B cell (primary cell): ENCODE results near the gene TRAPPC11. TPM values are rescaled to one million over a fixed set of nuclear protein-coding genes. Genes with fewer than 3 reads are reported as not detected.

Experiments used
- ATAC-seq: fragments of 200-7000 bp; cut with Tn5 transposase; one replicate; pipeline ENCODE4 v1.10.0; 2021; ENCODE audit warnings: low read depth, mild to moderate bottlenecking, moderate number of reproducible peaks, moderate library complexity
- CTCF ChIA-PET: fragments of 350-600 bp; sonication (Branson Sonifier 250); formaldehyde crosslinking; loops from one replicate; lab custom pipeline; 2021; ENCODE audit warnings: antibody characterized with exemption, inconsistent platforms; lab: Charles Lee
- POLR2A ChIA-PET: fragments of 350-600 bp; sonication (Branson Sonifier 250); formaldehyde crosslinking; loops from one replicate; lab custom pipeline; 2021; ENCODE audit warnings: antibody characterized with exemption; lab: Charles Lee
- DNase-seq: peaks from one replicate; pipeline ENCODE4 v3.0.0; 2013
- H2AFZ ChIP-seq: 2 replicates; pipeline ENCODE4 v1.6.1; 2012; ENCODE audit warnings: mild to moderate bottlenecking, low read depth, low read length; ENCODE audit not compliant: insufficient read depth, poor library complexity, severe bottlenecking
- H3K27ac ChIP-seq, 2 donors: 1 replicate in 1 of 2; 2 replicates in 1 of 2; pipeline ENCODE4 v1.5.1; 2012 to 2013; ENCODE audit warnings: low read length in 2 of 2, mild to moderate bottlenecking in 2 of 2, moderate library complexity in 1 of 2
- H3K27me3 ChIP-seq, 4 experiments: fragments of 200-600 bp in 1 of 4; sonication (generic) in 1 of 4; replicated peaks in 1 of 4; 1 replicate in 2 of 4; 2 replicates in 2 of 4; pipeline versions ENCODE4 v1.6.1 to v1.7.0; 2013 to 2016; ENCODE audit warnings: low read length in 3 of 4, mild to moderate bottlenecking in 2 of 4, mixed read lengths in 1 of 4, moderate library complexity in 1 of 4; ENCODE audit not compliant: insufficient read depth in 4 of 4, control insufficient read depth in 3 of 4; ENCODE audit errors: control extremely low read depth in 1 of 4
- H3K36me3 ChIP-seq, 2 experiments: replicated peaks in 1 of 2; 1 replicate in 1 of 2; 2 replicates in 1 of 2; pipeline versions ENCODE4 v1.6.1 to v1.7.1; 2013; ENCODE audit warnings: low read length in 1 of 2; ENCODE audit not compliant: insufficient read depth in 2 of 2, control insufficient read depth in 1 of 2; ENCODE audit errors: control extremely low read depth in 1 of 2, extremely low read depth in 1 of 2
- H3K4me1 ChIP-seq, 2 donors: fragments of 200-600 bp in 1 of 2; sonication (generic) in 1 of 2; 1 replicate in 1 of 2; 2 replicates in 1 of 2; pipeline versions ENCODE4 v1.5.1 to v1.6.1; 2013 to 2017; ENCODE audit warnings: low read length in 2 of 2; ENCODE audit not compliant: control insufficient read depth in 2 of 2, insufficient read depth in 2 of 2
- H3K4me2 ChIP-seq: replicated peaks from 2 replicates; pipeline ENCODE3; 2012; ENCODE audit warnings: mild to moderate bottlenecking, low read depth, low read length; ENCODE audit not compliant: poor library complexity, severe bottlenecking
- H3K4me3 ChIP-seq, 5 experiments: fragments of 200-600 bp in 1 of 5; sonication (generic) in 1 of 5; 1 replicate in 3 of 5; 2 replicates in 2 of 5; pipeline versions ENCODE4 v1.5.1 to v1.7.0; 2011 to 2016; ENCODE audit warnings: low read length in 4 of 5, mild to moderate bottlenecking in 4 of 5, low read depth in 2 of 5, control low read depth in 1 of 5, moderate library complexity in 1 of 5; ENCODE audit not compliant: insufficient read depth in 1 of 5; ENCODE audit errors: control extremely low read depth in 1 of 5, extremely low read depth in 1 of 5
- H3K79me2 ChIP-seq: fragments of 200-600 bp; sonication (generic); one replicate; pipeline ENCODE4 v1.6.0; 2016; ENCODE audit warnings: low read length; ENCODE audit not compliant: control insufficient read depth, insufficient read depth
- H3K9ac ChIP-seq: fragments of 200-600 bp; sonication (generic); 2 replicates; pipeline ENCODE4 v1.6.1; 2017; ENCODE audit warnings: mild to moderate bottlenecking, low read length, moderate library complexity
- H3K9me3 ChIP-seq, 3 donors: one replicate each; pipeline versions ENCODE4 v1.6.1 to v1.7.1; 2013; ENCODE audit warnings: low read length in 2 of 3; ENCODE audit not compliant: control insufficient read depth in 2 of 3, insufficient read depth in 1 of 3; ENCODE audit errors: control extremely low read depth in 1 of 3
- H4K20me1 ChIP-seq: 2 replicates; pipeline ENCODE4 v1.6.0; 2012; ENCODE audit warnings: mild to moderate bottlenecking, low read length; ENCODE audit not compliant: insufficient read depth, control insufficient read depth, poor library complexity, severe bottlenecking
- H3K27ac Mint-ChIP-seq: one replicate; pipeline ENCODE4 v1.8.0; 2021; ENCODE audit warnings: mixed read lengths
- H3K27me3 Mint-ChIP-seq: one replicate; pipeline ENCODE4 v1.8.0; 2021; ENCODE audit warnings: mixed read lengths
- H3K4me1 Mint-ChIP-seq: one replicate; pipeline ENCODE4 v1.8.0; 2021; ENCODE audit warnings: mixed read lengths
- H3K4me3 Mint-ChIP-seq: one replicate; pipeline ENCODE4 v1.8.0; 2021; ENCODE audit warnings: mixed read lengths
- H3K9me3 Mint-ChIP-seq: one replicate; pipeline ENCODE4 v1.8.0; 2022; ENCODE audit warnings: mixed read lengths; ENCODE audit not compliant: insufficient read depth
- CTCF ChIP-seq: fragments of 200-600 bp; IDR thresholded peaks from one replicate; pipeline ENCODE4 v1.8.0; 2022; ENCODE audit warnings: antibody characterized with exemption, mild to moderate bottlenecking
- EZH2 ChIP-seq: IDR thresholded peaks from 2 replicates; pipeline ENCODE4 v1.6.1; 2012; ENCODE audit warnings: borderline replicate concordance, low read depth, mild to moderate bottlenecking, moderate library complexity, low read length; ENCODE audit not compliant: insufficient read depth, poor library complexity, severe bottlenecking
- WGBS: methylation state at CpG from one replicate; pipeline ENCODE4 v1.1.5; 2013; ENCODE audit warnings: missing lambda C conversion rate; ENCODE audit not compliant: insufficient coverage; 5-methylcytosine and 5-hydroxymethylcytosine counted together
- intact Hi-C: fragments of 100-400 bp; cut with micrococcal nuclease; formaldehyde crosslinking; loops from one replicate; pipeline ENCODE4 v1.10.0; 2022
- polyA minus RNA-seq: library from RNA; depleted of rRNA, polyadenylated mRNA; stranded (reverse); fragments of >200 nt; gene quantifications from 2 replicates; pipeline ENCODE4 v1.2.3, GENCODE V29; 2012
- polyA plus RNA-seq: library from polyadenylated mRNA; depleted of rRNA; stranded (reverse); fragments of >200 nt; gene quantifications from 2 replicates; pipeline ENCODE4 v1.2.3, GENCODE V29; 2012
- total RNA-seq, 2 donors: library from RNA; stranded (reverse); fragments of 120-200 nt in 1 of 2; gene quantifications; 1 replicate in 1 of 2; 2 replicates in 1 of 2; pipeline versions ENCODE4 v1.2.3 to v1.2.4, GENCODE V29; 2013 to 2022

TRAPPC11 gene
- total RNA-seq (53.8 and 56.6 TPM in 2 replicates), polyA plus RNA-seq (23.5 and 26.6 TPM in 2 replicates), polyA minus RNA-seq (17.7 and 28.0 TPM in 2 replicates)
- 41.8 TPM for total RNA-seq (2013)

- ATAC-seq = peak; percentile 98
- CTCF ChIA-PET = no interaction called here
- DNase-seq = peak; percentile 97
- POLR2A ChIA-PET = interaction anchor here (0.6 to 1.2 kb wide), 3 partner anchors 150 to 1767 kb away, joined by 3 to 8 read pairs (median 3); partner anchors contain the start of gene ING2
- no peaks in the 10 kb centered on the region for H3K27me3 ChIP-seq
- Mint-ChIP-seq H3K27me3 (no peaks in the 10 kb centered on the region), H3K4me1 (peaks cover 26% of the 10 kb centered on the region), H3K9me3 (no peaks in the 10 kb centered on the region), H3K27ac (peak within 1 kb of the TSS; percentile 93), H3K4me3 (peak within 1 kb of the TSS; percentile 93)
- H3K4me3 ChIP-seq = peak within 1 kb of the TSS; percentile 62 to 91 (median 87)
- H3K4me2 ChIP-seq = peak within 1 kb of the TSS; percentile 81
- intact Hi-C loops = loop anchor here (1.0 to 5.0 kb wide), 6 partner anchors 155 to 1484 kb away; partner anchors contain the start of genes CDKN2AIP, DCTD and SLC25A4
- TF ChIP-seq CTCF (no peak), EZH2 (no peak)
- peak within 1 kb of the TSS; percentile 70 to 90 for H3K27ac ChIP-seq
- peak within 1 kb of the TSS; percentile 76 for H3K9ac ChIP-seq
- H2AFZ ChIP-seq = peak within 1 kb of the TSS; percentile 92
- peaks cover 4 to 9% of the 10 kb centered on the region in 2 experiments for H3K36me3 ChIP-seq
- peaks cover 5% of the 10 kb centered on the region for H4K20me1 ChIP-seq
- H3K4me1 ChIP-seq = peaks cover 17 to 24% of the 10 kb centered on the region in 2 donors
- H3K79me2 ChIP-seq = peaks cover 59% of the 10 kb centered on the region
- under 1% methylated on average over 50 of the region's 63 CpGs for WGBS
- H3K9me3 ChIP-seq = no peaks in the 10 kb centered on the region
Measured at GRCh38 chr4:183659029-183659871, at the start of gene TRAPPC11, which contains the start of gene RWDD4. Gene TRAPPC11 (plus strand): TSS chr4:183659293. CDS start chr4:183663868, 4,575 bp downstream. Gene RWDD4 (minus strand): TSS chr4:183659185. CDS start chr4:183658952, 233 bp downstream.

- Mint-ChIP-seq H3K9me3 (no peaks in the 10 kb centered on the region), H3K4me1 (no peaks in the 10 kb centered on the region), H3K27ac (no peak overlapping the region), H3K4me3 (no peak overlapping the region), H3K27me3 (peaks cover 32% of the 10 kb centered on the region)
- WGBS = 100% methylated on average over 1 of the region's 2 CpGs
- ATAC-seq = no peak
- DNase-seq = no peak
- ChIA-PET CTCF (interaction anchor here (0.6 kb wide), 1 partner anchor 40 kb away, joined by 3 read pairs; no protein-coding TSS in a partner anchor), POLR2A (no interaction called here)
- H3K9me3 ChIP-seq = no peaks in the 10 kb centered on the region
- TF ChIP-seq CTCF = no peak
- TF ChIP-seq EZH2 = no peak
- no peaks in the 10 kb centered on the region for H3K4me1 ChIP-seq
- H3K4me3 ChIP-seq = no peak overlapping the region
- no peak overlapping the region for H3K9ac ChIP-seq
- no peaks in the 10 kb centered on the region for H3K36me3 ChIP-seq
- no peak overlapping the region for H3K4me2 ChIP-seq
- no peaks in the 10 kb centered on the region for H4K20me1 ChIP-seq
- no peaks in the 10 kb centered on the region for H3K27me3 ChIP-seq
- intact Hi-C loops = no loop called here
- H3K79me2 ChIP-seq = no peaks in the 10 kb centered on the region
- H2AFZ ChIP-seq = no peak overlapping the region
- H3K27ac ChIP-seq = no peak overlapping the region
Measured at GRCh38 chr4:183610033-183610432, 49.1 kb upstream of the TRAPPC11 start.
